Measurements from ENCODE around the gene MAB21L4. TPM values are rescaled to one million over a fixed set of nuclear protein-coding genes. Genes with fewer than 3 reads are reported as not detected.

MAB21L4 gene
- total and polyA plus RNA-seq, 11 donors = 0.10 to 0.75 TPM; not detected in 9

- Histone ChIP-seq H3K4me1 (peaks cover 0 to 4% (median 0%) of the 10 kb centered on the region in 12 donors), H3K27me3 (peaks cover 0 to 14% (median 0%) of the 10 kb centered on the region in 9 donors), H3K4me3 (no peak overlapping the region), H3K9me3 (no peaks in the 10 kb centered on the region), H3K36me3 (no peaks in the 10 kb centered on the region), H3K27ac (no peak overlapping the region)
- DNase-seq (peak in 4 of 5 donors; percentile 52 to 68 (median 55)), ATAC-seq (peak; percentile 74 to 86 (median 80))
- intact Hi-C loops (cut with DNase I) = loop anchor here in 4 of 10 donors (5.0 kb wide), 1 partner anchor 328 kb away; no protein-coding TSS in a partner anchor
- TF ChIP-seq CTCF (IDR thresholded peaks at IDR 0.05) (peak; percentile 39 to 69 (median 55)), POLR2A (IDR thresholded peaks at IDR 0.05) (no peak)
- WGBS, 4 donors = 35 to 44% (median 41%) methylated on average over 9 of the region's 9 CpGs
These were observed 55.4 kb downstream of the MAB21L4 start for GRCh38 chr2:240840435-240841060.

- 81 to 86% (median 85%) methylated on average over 20 to 28 of the region's 28 CpGs for WGBS, 4 donors
- Histone ChIP-seq H3K27me3 (peaks cover 0 to 14% (median 0%) of the 10 kb centered on the region in 9 donors), H3K36me3 (no peaks in the 10 kb centered on the region), H3K9me3 (no peaks in the 10 kb centered on the region), H3K4me3 (no peak overlapping the region), H3K27ac (no peak overlapping the region), H3K4me1 (peaks cover 0 to 4% (median 0%) of the 10 kb centered on the region in 12 donors)
- no peak for TF ChIP-seq CTCF (IDR thresholded peaks at IDR 0.05)
- TF ChIP-seq POLR2A (IDR thresholded peaks at IDR 0.05) = no peak
- ATAC-seq (no peak), DNase-seq (no peak)
- intact Hi-C loops (cut with DNase I) = loop anchor here in 6 of 10 donors (5.0 to 10.0 kb wide), 2 partner anchors 325 to 327 kb away; no protein-coding TSS in a partner anchor
These were observed 56.5 kb downstream of the MAB21L4 start for GRCh38 chr2:240839152-240840143.

DNA sequence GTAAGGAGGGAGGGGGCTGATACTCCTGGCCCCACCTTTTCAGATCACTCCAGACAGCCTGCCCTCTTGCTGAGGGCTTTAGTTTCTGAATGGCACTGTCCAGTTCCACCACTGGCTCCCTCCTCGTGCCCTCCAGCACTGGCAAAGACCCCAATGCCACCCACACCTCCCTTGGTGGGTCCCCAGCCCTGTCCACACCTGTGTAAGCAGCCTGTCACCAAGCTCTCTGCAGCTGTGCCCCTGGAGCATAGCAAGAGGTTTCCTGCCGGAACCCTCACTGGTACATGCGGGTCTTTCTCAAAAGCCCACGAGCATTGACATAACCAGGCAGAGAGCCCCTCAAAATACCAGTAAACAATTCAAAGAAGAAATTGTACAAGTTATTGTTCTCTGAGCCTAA lies 58.3 kb downstream of the MAB21L4 start:
- H3K9me3 ChIP-seq = no peaks in the 10 kb centered on the region
- H3K4me1 ChIP-seq = peaks cover 0 to 4% (median 0%) of the 10 kb centered on the region in 12 donors
- no peaks in the 10 kb centered on the region for H3K36me3 ChIP-seq
- H3K4me3 ChIP-seq = no peak overlapping the region
- WGBS, 4 donors = 65 to 80% (median 72%) methylated on average over 4 of the region's 4 CpGs
- TF ChIP-seq CTCF (IDR thresholded peaks at IDR 0.05) (no peak), POLR2A (IDR thresholded peaks at IDR 0.05) (no peak)
- H3K27ac ChIP-seq = no peak overlapping the region
- ATAC-seq = no peak
- DNase-seq = no peak
- intact Hi-C loops (cut with DNase I) = loop anchor here in 2 of 10 donors (10.0 kb wide), 1 partner anchor 323 kb away; no protein-coding TSS in a partner anchor
- H3K27me3 ChIP-seq = peaks cover 0 to 14% (median 0%) of the 10 kb centered on the region in 9 donors
